ENCODE data around the gene CRY1.
"Not testable (repeated sequence)": the region's sequence is repeated elsewhere in the genome, so short reads cannot be mapped to it uniquely, and the experiment has no call there.

Gene CRY1

GRCh38 chr12:107012736-107013425 lies 80.5 kb downstream of the CRY1 start:
- Histone ChIP-seq H4K8ac (ENCODE audit: low read depth, low read length) (no peak overlapping the region), H2AK5ac (ENCODE audit: low read depth, low read length) (no peak overlapping the region), H3K4me1 (ENCODE audit: control insufficient read depth in 2 of 2, insufficient read depth in 1 of 2, low read depth in 1 of 2, low read length in 2 of 2) (no peaks in the 10 kb centered on the region), H3K23ac (ENCODE audit: low read depth, low read length, poor library complexity) (no peak overlapping the region), H2BK15ac (ENCODE audit: low read length) (no peak overlapping the region), H3K4ac (ENCODE audit: low read length) (no peak overlapping the region), H3K27ac (replicated peaks; ENCODE audit: low read length) (no peak overlapping the region), H2BK5ac (ENCODE audit: low read length) (no peak overlapping the region), H3K9me3 (replicated peaks in 1 of 2; ENCODE audit: control insufficient read depth in 2 of 2, insufficient read depth in 1 of 2, low read depth in 1 of 2, low read length in 2 of 2) (no peaks in the 10 kb centered on the region), H3K4me3 (ENCODE audit: low read length in 2 of 2) (no peak overlapping the region), H3K36me3 (replicated peaks in 1 of 2; ENCODE audit: control insufficient read depth in 2 of 2, insufficient read depth in 2 of 2, low read length in 2 of 2) (peaks cover 0 to 5% of the 10 kb centered on the region in 2 donors), H2BK120ac (ENCODE audit: low read depth, low read length) (no peak overlapping the region), H3K14ac (ENCODE audit: low read length) (no peak overlapping the region), H3K9ac (ENCODE audit: low read depth, low read length, poor library complexity) (no peak overlapping the region), H2AFZ (ENCODE audit: low read length) (no peak overlapping the region), H3K18ac (ENCODE audit: low read length) (no peak overlapping the region), H3K79me1 (ENCODE audit: low read depth, low read length) (no peaks in the 10 kb centered on the region), H3K4me2 (ENCODE audit: insufficient read depth, low read length, poor library complexity, severe bottlenecking) (no peak overlapping the region), H4K91ac (ENCODE audit: low read depth, low read length, poor library complexity) (no peak overlapping the region), H2BK12ac (ENCODE audit: low read length) (no peak overlapping the region), H3K27me3 (ENCODE audit: control insufficient read depth in 3 of 3, insufficient read depth in 3 of 3, low read depth in 1 of 3, low read length in 3 of 3) (no peaks in the 10 kb centered on the region)
- no peak for DNase-seq (ENCODE audit: low spot score)
- no CpG with 5 or more reads among the region's 1 CpG for WGBS, 2 donors (ENCODE audit: extremely low coverage in 2 of 2, insufficient read length in 2 of 2, insufficient replicate concordance in 1 of 2)

GRCh38 chr12:107011519-107011918 lies 81.8 kb downstream of the CRY1 start:
- H3K27ac ChIP-seq (replicated peaks; ENCODE audit: low read length), result no peak overlapping the region
- H3K9ac ChIP-seq (ENCODE audit: low read depth, low read length, poor library complexity), result no peak overlapping the region
- no peak overlapping the region for H3K4me2 ChIP-seq (ENCODE audit: insufficient read depth, low read length, poor library complexity, severe bottlenecking)
- no peak overlapping the region for H3K4ac ChIP-seq (ENCODE audit: low read length)
- H3K4me1 ChIP-seq (ENCODE audit: control insufficient read depth in 2 of 2, insufficient read depth in 1 of 2, low read depth in 1 of 2, low read length in 2 of 2), result no peaks in the 10 kb centered on the region
- no peak overlapping the region for H4K91ac ChIP-seq (ENCODE audit: low read depth, low read length, poor library complexity)
- H3K18ac ChIP-seq (ENCODE audit: low read length), result no peak overlapping the region
- H2BK120ac ChIP-seq (ENCODE audit: low read depth, low read length), result no peak overlapping the region
- no peaks in the 10 kb centered on the region for H3K79me1 ChIP-seq (ENCODE audit: low read depth, low read length)
- H2BK5ac ChIP-seq (ENCODE audit: low read length), result no peak overlapping the region
- H3K14ac ChIP-seq (ENCODE audit: low read length), result no peak overlapping the region
- no peak overlapping the region for H4K8ac ChIP-seq (ENCODE audit: low read depth, low read length)
- H2AK5ac ChIP-seq (ENCODE audit: low read depth, low read length), result no peak overlapping the region
- no peak for DNase-seq (ENCODE audit: low spot score)
- no peak overlapping the region for H2BK12ac ChIP-seq (ENCODE audit: low read length)
- H3K27me3 ChIP-seq (ENCODE audit: control insufficient read depth in 3 of 3, insufficient read depth in 3 of 3, low read depth in 1 of 3, low read length in 3 of 3), result no peaks in the 10 kb centered on the region
- no CpG with 5 or more reads among the region's 2 CpGs for WGBS, 2 donors (ENCODE audit: extremely low coverage in 2 of 2, insufficient read length in 2 of 2, insufficient replicate concordance in 1 of 2)
- H3K23ac ChIP-seq (ENCODE audit: low read depth, low read length, poor library complexity), result no peak overlapping the region
- H2BK15ac ChIP-seq (ENCODE audit: low read length), result no peak overlapping the region
- no peaks in the 10 kb centered on the region for H3K9me3 ChIP-seq (replicated peaks in 1 of 2; ENCODE audit: control insufficient read depth in 2 of 2, insufficient read depth in 1 of 2, low read depth in 1 of 2, low read length in 2 of 2)
- no peak overlapping the region for H3K4me3 ChIP-seq (ENCODE audit: low read length in 2 of 2)
- H2AFZ ChIP-seq (ENCODE audit: low read length), result no peak overlapping the region
- H3K36me3 ChIP-seq (replicated peaks in 1 of 2; ENCODE audit: control insufficient read depth in 2 of 2, insufficient read depth in 2 of 2, low read length in 2 of 2), result peaks cover 0 to 5% of the 10 kb centered on the region in 2 donors

- no peak overlapping the region for H2BK5ac ChIP-seq (ENCODE audit: low read length)
- H3K27me3 ChIP-seq (ENCODE audit: control insufficient read depth in 3 of 3, insufficient read depth in 3 of 3, low read depth in 1 of 3, low read length in 3 of 3), result no peaks in the 10 kb centered on the region
- H3K18ac ChIP-seq (ENCODE audit: low read length), result no peak overlapping the region
- H3K27ac ChIP-seq (replicated peaks; ENCODE audit: low read length), result no peak overlapping the region
- H2BK15ac ChIP-seq (ENCODE audit: low read length), result no peak overlapping the region
- no peak overlapping the region for H2AFZ ChIP-seq (ENCODE audit: low read length)
- no peak overlapping the region for H2AK5ac ChIP-seq (ENCODE audit: low read depth, low read length)
- H3K4me2 ChIP-seq (ENCODE audit: insufficient read depth, low read length, poor library complexity, severe bottlenecking), result no peak overlapping the region
- H3K14ac ChIP-seq (ENCODE audit: low read length), result no peak overlapping the region
- H3K9ac ChIP-seq (ENCODE audit: low read depth, low read length, poor library complexity), result no peak overlapping the region
- H3K4ac ChIP-seq (ENCODE audit: low read length), result no peak overlapping the region
- H3K4me3 ChIP-seq (ENCODE audit: low read length in 2 of 2), result no peak overlapping the region
- H4K91ac ChIP-seq (ENCODE audit: low read depth, low read length, poor library complexity), result no peak overlapping the region
- no peaks in the 10 kb centered on the region for H3K9me3 ChIP-seq (replicated peaks in 1 of 2; ENCODE audit: control insufficient read depth in 2 of 2, insufficient read depth in 1 of 2, low read depth in 1 of 2, low read length in 2 of 2)
- DNase-seq (ENCODE audit: low spot score), result no peak
- no peaks in the 10 kb centered on the region for H3K36me3 ChIP-seq (replicated peaks in 1 of 2; ENCODE audit: control insufficient read depth in 2 of 2, insufficient read depth in 2 of 2, low read length in 2 of 2)
- H2BK12ac ChIP-seq (ENCODE audit: low read length), result no peak overlapping the region
- H3K79me1 ChIP-seq (ENCODE audit: low read depth, low read length), result no peaks in the 10 kb centered on the region
- H3K23ac ChIP-seq (ENCODE audit: low read depth, low read length, poor library complexity), result no peak overlapping the region
- no peak overlapping the region for H2BK120ac ChIP-seq (ENCODE audit: low read depth, low read length)
- H4K8ac ChIP-seq (ENCODE audit: low read depth, low read length), result no peak overlapping the region
- no peaks in the 10 kb centered on the region for H3K4me1 ChIP-seq (ENCODE audit: control insufficient read depth in 2 of 2, insufficient read depth in 1 of 2, low read depth in 1 of 2, low read length in 2 of 2)
- no CpG with 5 or more reads among the region's 4 CpGs for WGBS, 2 donors (ENCODE audit: extremely low coverage in 2 of 2, insufficient read length in 2 of 2, insufficient replicate concordance in 1 of 2)
These were observed 85.9 kb downstream of the CRY1 start for GRCh38 chr12:107007411-107007810.

- not testable (repeated sequence) for H3K14ac ChIP-seq (ENCODE audit: low read length); H2BK15ac ChIP-seq (ENCODE audit: low read length); H3K18ac ChIP-seq (ENCODE audit: low read length); H2BK12ac ChIP-seq (ENCODE audit: low read length); H3K23ac ChIP-seq (ENCODE audit: low read depth, low read length, poor library complexity); H3K27me3 ChIP-seq (ENCODE audit: control insufficient read depth in 3 of 3, insufficient read depth in 3 of 3, low read depth in 1 of 3, low read length in 3 of 3); H3K4me3 ChIP-seq (ENCODE audit: low read length in 2 of 2); H2AFZ ChIP-seq (ENCODE audit: low read length); DNase-seq (ENCODE audit: low spot score); H3K9ac ChIP-seq (ENCODE audit: low read depth, low read length, poor library complexity); H3K4ac ChIP-seq (ENCODE audit: low read length); H3K4me2 ChIP-seq (ENCODE audit: insufficient read depth, low read length, poor library complexity, severe bottlenecking); H2AK5ac ChIP-seq (ENCODE audit: low read depth, low read length); H4K8ac ChIP-seq (ENCODE audit: low read depth, low read length); H3K79me1 ChIP-seq (ENCODE audit: low read depth, low read length); H3K27ac ChIP-seq (replicated peaks; ENCODE audit: low read length); H4K91ac ChIP-seq (ENCODE audit: low read depth, low read length, poor library complexity); H2BK120ac ChIP-seq (ENCODE audit: low read depth, low read length); H2BK5ac ChIP-seq (ENCODE audit: low read length); H3K9me3 ChIP-seq (replicated peaks in 1 of 2; ENCODE audit: control insufficient read depth in 2 of 2, insufficient read depth in 1 of 2, low read depth in 1 of 2, low read length in 2 of 2); H3K4me1 ChIP-seq (ENCODE audit: control insufficient read depth in 2 of 2, insufficient read depth in 1 of 2, low read depth in 1 of 2, low read length in 2 of 2)
- no CpG with 5 or more reads among the region's 4 CpGs for WGBS, 2 donors (ENCODE audit: extremely low coverage in 2 of 2, insufficient read length in 2 of 2, insufficient replicate concordance in 1 of 2)
- peaks cover 3 to 22% of the 10 kb centered on the region in 2 donors for H3K36me3 ChIP-seq (replicated peaks in 1 of 2; ENCODE audit: control insufficient read depth in 2 of 2, insufficient read depth in 2 of 2, low read length in 2 of 2)
These were observed 90.7 kb downstream of the CRY1 start for GRCh38 chr12:107002665-107003064.

All from neuronal stem cell (in vitro differentiated cells).